Measurements from ENCODE around the gene SLC35D1.

DNA sequence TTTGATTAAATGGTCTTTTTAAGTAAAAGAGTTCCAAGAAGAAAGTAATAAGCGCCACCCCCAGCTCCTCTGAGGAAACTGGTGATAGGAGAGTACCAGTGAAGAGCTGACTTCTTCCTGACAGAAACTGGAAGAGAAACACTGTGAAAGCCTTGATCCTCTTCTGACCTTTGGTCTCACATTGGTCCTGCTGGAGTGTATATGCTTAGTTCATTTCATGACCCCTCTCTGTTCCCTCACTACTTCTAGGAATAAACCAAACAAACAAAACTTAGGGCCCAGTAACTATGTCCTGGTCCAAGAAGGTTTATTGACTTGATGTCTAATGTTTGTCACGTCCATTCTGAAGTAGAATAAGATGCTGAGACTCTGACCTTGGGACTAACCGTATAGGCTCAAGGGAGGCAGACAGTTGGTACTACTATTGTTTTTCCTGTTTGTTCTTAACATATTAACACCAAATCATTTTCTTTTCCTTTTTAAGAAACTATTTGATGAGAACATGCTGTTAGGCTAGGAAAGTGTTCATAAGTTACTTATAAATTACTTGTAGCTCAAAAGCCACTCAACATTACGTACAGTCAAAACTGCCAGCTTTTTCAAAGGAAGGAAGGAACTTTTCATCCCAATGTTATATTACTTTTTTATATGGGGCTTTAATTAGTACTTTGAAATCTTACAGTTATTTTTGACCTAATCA, 71.2 kb downstream of the SLC35D1 start:
- TF ChIP-seq, protein P1, sequence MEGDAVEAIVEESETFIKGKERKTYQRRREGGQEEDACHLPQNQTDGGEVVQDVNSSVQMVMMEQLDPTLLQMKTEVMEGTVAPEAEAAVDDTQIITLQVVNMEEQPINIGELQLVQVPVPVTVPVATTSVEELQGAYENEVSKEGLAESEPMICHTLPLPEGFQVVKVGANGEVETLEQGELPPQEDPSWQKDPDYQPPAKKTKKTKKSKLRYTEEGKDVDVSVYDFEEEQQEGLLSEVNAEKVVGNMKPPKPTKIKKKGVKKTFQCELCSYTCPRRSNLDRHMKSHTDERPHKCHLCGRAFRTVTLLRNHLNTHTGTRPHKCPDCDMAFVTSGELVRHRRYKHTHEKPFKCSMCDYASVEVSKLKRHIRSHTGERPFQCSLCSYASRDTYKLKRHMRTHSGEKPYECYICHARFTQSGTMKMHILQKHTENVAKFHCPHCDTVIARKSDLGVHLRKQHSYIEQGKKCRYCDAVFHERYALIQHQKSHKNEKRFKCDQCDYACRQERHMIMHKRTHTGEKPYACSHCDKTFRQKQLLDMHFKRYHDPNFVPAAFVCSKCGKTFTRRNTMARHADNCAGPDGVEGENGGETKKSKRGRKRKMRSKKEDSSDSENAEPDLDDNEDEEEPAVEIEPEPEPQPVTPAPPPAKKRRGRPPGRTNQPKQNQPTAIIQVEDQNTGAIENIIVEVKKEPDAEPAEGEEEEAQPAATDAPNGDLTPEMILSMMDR (IDR thresholded peaks at IDR 0.05) = no peak
- TF ChIP-seq POLR2A (IDR thresholded peaks at IDR 0.05) (no peak), POLR2AphosphoS5 (IDR thresholded peaks at IDR 0.05) (no peak), EP300 (IDR thresholded peaks at IDR 0.05) (no peak)

All from upper lobe of left lung (tissue), 4 donors.